Vagina (tissue), 2 donors: Measurements from ENCODE around the gene ARMH3.
"Not testable (repeated sequence)": the region's sequence is repeated elsewhere in the genome, so short reads cannot be mapped to it uniquely, and the experiment has no call there.

Experiments
- POLR2AphosphoS5 ChIP-seq, 2 donors: sonication (generic); formaldehyde crosslinking; IDR thresholded peaks; one replicate each; pipeline ENCODE4 v1.9.0; 2017; ENCODE audit warnings: antibody characterized with exemption in 2 of 2, mild to moderate bottlenecking in 2 of 2, low read depth in 1 of 2; ENCODE audit not compliant: insufficient read depth in 1 of 2
- TF ChIP-seq, protein P1 (sequence below), 3 experiments: fragments of 450-650 bp in 2 of 3; fragments of 200-600 bp in 1 of 3; sonication (generic) in 1 of 3; IDR thresholded peaks; one replicate each; pipeline ENCODE4 v1.5.1; 2017 to 2019; ENCODE audit warnings: antibody characterized with exemption in 3 of 3, mild to moderate bottlenecking in 2 of 3, moderate library complexity in 2 of 3

DNA sequence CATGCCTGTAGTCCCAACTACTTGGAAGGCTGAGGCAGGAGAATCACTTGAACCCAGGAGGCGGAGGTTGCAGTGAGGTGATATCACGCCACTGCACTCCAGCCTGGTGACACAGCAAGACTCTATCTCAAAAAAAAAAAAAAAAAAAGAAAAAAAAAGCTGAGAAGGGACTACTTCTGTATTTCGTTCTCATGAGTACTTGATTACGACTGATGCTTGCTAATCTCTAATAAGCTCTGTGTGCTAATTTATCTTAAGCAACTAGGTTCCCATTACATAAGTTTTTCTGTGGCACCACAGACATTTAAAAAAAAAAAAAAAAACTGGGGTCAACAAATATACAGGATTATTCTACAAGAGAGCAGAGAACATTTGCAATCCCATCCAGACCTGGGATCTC is 48.9 kb downstream of the ARMH3 start:
- TF ChIP-seq, protein P1, sequence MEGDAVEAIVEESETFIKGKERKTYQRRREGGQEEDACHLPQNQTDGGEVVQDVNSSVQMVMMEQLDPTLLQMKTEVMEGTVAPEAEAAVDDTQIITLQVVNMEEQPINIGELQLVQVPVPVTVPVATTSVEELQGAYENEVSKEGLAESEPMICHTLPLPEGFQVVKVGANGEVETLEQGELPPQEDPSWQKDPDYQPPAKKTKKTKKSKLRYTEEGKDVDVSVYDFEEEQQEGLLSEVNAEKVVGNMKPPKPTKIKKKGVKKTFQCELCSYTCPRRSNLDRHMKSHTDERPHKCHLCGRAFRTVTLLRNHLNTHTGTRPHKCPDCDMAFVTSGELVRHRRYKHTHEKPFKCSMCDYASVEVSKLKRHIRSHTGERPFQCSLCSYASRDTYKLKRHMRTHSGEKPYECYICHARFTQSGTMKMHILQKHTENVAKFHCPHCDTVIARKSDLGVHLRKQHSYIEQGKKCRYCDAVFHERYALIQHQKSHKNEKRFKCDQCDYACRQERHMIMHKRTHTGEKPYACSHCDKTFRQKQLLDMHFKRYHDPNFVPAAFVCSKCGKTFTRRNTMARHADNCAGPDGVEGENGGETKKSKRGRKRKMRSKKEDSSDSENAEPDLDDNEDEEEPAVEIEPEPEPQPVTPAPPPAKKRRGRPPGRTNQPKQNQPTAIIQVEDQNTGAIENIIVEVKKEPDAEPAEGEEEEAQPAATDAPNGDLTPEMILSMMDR (IDR thresholded peaks at IDR 0.05): not testable (repeated sequence)
- not testable (repeated sequence) for TF ChIP-seq POLR2AphosphoS5 (IDR thresholded peaks at IDR 0.05; ENCODE audit: insufficient read depth in 1 of 2, low read depth in 1 of 2)
